Activated CD4-positive, alpha-beta T cell treated with anti-CD3 and anti-CD28 coated beads, Interleukin-2, Interleukin-4, amounts not matched to agents 100 ng/mL and 50 ng/mL, durations not matched to agents 16 hours and 8 hours (primary cell): ENCODE results near the gene NAB2.

Experiments used
- DNase-seq: peaks from one replicate; pipeline ENCODE4 v3.0.0-alpha.2; 2020; ENCODE audit warnings: low spot score

NAB2 gene

DNA sequence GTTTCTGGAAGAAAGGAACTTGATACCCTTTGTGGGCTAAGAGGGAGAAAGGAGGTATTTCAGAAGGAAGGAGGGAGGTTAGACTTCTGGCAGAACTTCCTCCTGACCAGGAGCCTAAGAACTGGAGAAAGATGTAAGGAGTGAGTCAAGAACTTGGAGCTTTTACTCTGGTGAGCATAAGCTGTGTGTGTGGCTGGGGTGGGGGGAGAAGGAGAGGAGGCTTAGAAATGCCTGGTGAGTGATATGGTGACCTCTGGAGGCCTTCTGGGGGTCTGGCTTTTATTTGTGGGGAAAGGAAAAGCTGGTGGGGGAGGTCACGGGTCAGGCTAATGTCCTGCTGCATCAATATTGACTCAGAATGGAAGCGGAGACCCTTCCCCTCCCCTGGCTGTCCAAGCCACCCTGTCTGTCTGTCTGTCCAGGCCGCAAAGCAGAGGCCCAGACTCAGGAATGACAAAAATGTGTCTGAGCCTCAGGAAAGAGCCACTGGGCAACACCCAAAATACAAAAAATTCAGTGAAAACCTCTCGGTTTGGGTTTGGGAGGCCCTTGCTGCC is 44.2 kb downstream of the NAB2 start:
- no peak for DNase-seq

DNA sequence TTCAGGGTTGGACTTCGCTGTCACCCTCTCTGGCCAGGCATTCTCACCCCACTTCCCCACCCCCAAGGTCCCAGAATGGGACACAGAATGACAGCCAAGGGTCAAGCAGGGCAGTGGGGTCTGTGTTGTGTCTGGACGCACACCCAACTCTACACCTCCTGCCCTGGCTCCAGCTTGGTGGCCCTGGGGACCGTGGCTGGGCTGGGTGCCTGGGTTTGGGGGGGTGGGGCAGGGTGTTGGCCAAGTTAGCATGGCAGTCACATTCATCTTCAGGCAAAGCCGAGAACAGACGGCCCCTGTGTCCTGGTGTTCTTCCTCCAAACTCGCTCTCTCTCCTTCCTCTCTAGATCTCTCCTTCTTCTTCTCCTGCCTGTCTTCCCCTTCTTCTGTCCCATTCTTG is 45.0 kb downstream of the NAB2 start:
- DNase-seq: no peak

DNA sequence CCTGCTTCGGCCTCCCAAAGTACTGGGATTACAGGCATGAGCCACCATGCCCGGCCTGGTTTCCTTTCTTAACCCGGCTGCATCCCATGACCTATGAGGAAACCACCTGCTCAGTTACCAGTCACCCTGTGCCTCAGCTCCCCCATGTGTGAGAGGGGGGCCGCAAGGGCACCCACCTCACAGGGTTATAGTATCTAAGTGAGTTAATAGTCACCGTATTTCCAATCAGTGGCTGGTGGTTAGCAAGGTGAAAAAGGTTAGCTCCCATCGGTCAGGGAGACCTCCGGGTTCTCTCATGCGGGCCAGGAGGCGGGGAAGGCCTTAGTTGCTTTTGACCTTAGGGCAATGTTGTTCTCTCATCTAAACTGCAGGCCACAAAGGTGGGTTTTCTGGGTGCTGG is 46.0 kb downstream of the NAB2 start:
- no peak for DNase-seq

GRCh38 chr12:57135527-57136326 is 46.8 kb downstream of the NAB2 start:
- DNase-seq: no peak

DNA sequence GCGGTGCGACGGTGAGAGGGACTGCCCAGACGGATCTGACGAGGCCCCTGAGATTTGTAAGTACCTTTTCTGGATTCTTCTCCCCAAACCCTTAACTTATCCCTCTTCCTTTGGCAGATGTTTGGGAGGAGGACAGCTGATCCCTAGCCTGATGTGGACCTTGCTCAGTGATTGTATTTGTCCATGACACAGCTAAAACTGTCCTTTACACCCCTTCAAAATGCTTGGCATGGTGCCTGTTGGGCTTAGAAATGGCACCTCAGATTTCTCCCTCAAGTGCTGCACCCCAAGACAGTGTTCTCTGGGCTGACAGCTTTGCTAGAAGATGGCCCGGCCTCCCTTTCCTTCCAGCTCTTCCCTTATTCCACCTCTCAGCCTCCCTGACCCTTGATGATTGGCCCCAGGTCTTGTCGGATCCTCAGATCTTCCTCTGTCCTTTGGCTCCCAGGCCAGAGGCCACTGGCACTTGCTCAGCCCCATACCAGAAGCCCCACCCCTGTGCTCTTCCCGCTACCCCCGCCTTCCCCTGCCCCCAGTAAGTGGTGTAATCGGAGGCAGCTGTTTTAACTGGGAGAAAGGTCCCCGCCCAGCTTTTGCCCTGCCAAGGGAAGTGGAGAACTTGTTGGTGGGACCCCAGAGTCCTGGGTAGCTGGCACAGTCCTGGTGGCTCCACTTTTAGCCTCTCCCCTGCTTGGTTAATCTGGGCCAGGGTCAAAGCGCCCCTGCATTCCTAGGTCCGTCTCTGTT is 49.8 kb downstream of the NAB2 start:
- DNase-seq: no peak

DNA sequence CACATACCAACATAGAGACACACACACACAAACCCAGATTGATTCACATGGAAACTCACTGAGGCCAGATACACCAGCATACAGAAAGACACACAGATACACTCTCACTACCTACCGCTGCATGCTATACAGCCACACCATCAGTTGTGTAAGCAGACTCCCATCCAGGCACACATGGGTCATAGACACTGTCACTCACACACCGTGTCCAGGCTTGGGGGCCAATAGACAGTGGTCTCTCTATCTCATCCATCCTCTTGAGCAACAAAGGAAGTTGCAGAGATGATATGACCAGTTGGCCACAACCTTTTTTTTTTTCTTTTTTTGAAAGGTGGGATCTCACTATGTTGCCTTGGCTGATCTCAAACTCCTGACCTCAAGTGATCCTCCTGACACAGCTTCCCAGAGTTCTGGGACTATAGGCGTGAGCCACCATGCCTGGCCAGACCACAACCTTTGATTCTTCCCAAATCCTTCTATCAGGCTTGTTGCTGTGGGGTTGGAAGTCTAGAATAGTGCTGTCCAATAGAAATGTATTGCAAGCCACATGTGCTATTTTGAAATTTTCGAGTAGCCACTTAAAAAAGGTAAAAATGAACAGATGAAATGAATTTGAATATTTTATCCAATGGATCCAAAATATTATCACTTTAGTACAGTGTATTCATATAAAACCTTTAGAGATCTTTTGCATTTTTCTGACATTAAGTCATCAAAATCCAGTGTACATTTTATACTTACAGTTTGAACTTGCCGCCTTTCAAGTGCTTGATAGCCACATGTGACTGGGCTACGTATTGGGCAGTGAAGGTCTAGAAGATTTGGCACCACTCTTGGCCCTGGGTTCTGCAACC is 51.1 kb downstream of the NAB2 start:
- DNase-seq: no peak

- DNase-seq: no peak
Measured at GRCh38 chr12:57141249-57141648, 52.3 kb downstream of the NAB2 start.

- DNase-seq: no peak
Measured at GRCh38 chr12:57142121-57142520, 53.2 kb downstream of the NAB2 start.

DNA sequence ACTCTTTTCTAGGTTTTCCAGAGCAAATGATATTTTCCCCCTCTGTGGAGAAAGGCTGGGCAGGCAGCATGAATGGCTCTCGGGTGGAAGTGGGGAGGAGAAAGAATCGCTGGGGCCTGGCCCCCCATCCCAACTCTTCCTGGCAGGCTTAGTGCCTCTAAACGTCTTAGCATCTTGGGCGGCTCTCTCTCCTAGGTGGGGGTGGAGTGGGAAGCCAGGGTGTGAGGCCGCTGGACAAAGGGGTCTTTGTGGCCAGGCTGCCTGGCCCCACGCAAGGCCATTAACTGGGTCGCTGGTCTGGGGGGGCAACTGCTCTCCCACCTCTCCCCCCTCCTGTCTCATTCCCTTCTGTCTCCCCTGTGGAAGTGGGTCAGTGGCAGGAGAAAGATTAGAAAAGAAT is 53.8 kb downstream of the NAB2 start:
- DNase-seq: no peak

- DNase-seq: no peak
Measured at GRCh38 chr12:57143454-57143853, 54.5 kb downstream of the NAB2 start.
